Measurements from ENCODE around the gene ANKS1A.

- TF ChIP-seq POLR2A (IDR thresholded peaks at IDR 0.05): no peak
- no peak for TF ChIP-seq CTCF (IDR thresholded peaks at IDR 0.05)
Measured at GRCh38 chr6:35071347-35071994, 182.4 kb downstream of the ANKS1A start.
